Inflammatory macrophage (primary cell): Measurements from ENCODE around the gene TSC22D3.
"Not testable (repeated sequence)": the region's sequence is repeated elsewhere in the genome, so short reads cannot be mapped to it uniquely, and the experiment has no call there.

Experiments used
- DNase-seq, 2 donors: peaks; one replicate each; pipeline ENCODE4 v3.0.0-alpha.2; 2020 to 2022
- total RNA-seq, 18 experiments: gene quantifications; one replicate each; lab custom pipeline; 2026; ENCODE audit warnings: mixed read lengths in 6 of 18, inconsistent platforms in 2 of 18; lab: John Stamatoyannopoulos, UW

Gene TSC22D3
- 3.2 to 22.6 (median 11.7) reads per million in 18 experiments for total RNA-seq

- peak; percentile 25 to 33 for DNase-seq
These were observed at the start of gene TSC22D3 for GRCh38 chrX:107775734-107776511. TSS of gene TSC22D3 (minus strand) at chrX:107775787. CDS start at chrX:107775419, 368 bp downstream.

- DNase-seq = peak; percentile 13 to 32
These were observed 47.9 kb upstream of the TSC22D3 start for GRCh38 chrX:107823456-107823855.

- DNase-seq = no peak
These were observed 47.5 kb upstream of the TSC22D3 start for GRCh38 chrX:107823042-107823441.

- no peak for DNase-seq
These were observed 43.4 kb upstream of the TSC22D3 start for GRCh38 chrX:107818900-107819521.

- DNase-seq = not testable (repeated sequence)
These were observed 34.5 kb upstream of the TSC22D3 start for GRCh38 chrX:107810053-107810452.

- no peak for DNase-seq
These were observed 29.6 kb upstream of the TSC22D3 start for GRCh38 chrX:107805179-107805578.

GRCh38 chrX:107804427-107804826 lies 28.8 kb upstream of the TSC22D3 start:
- DNase-seq = peak in 1 of 2 donors; percentile 20

- DNase-seq = no peak
These were observed 12.2 kb upstream of the TSC22D3 start for GRCh38 chrX:107787827-107788226.

- no peak for DNase-seq
These were observed 4.9 kb upstream of the TSC22D3 start for GRCh38 chrX:107780525-107780924.

- no peak for DNase-seq
These were observed 1.9 kb upstream of the TSC22D3 start, which contains the start of gene NCBP2L for GRCh38 chrX:107777536-107777832. TSS of gene NCBP2L (plus strand) at chrX:107777733. CDS start at chrX:107794221, 16,488 bp downstream.

GRCh38 chrX:107776649-107777535 lies 1.3 kb upstream of the TSC22D3 start:
- peak; percentile 83 to 87 for DNase-seq

- DNase-seq = peak in 1 of 2 donors; percentile 1
These were observed 420 bp downstream of the TSC22D3 start for GRCh38 chrX:107775000-107775733.

GRCh38 chrX:107773906-107774435 lies 1.6 kb downstream of the TSC22D3 start:
- no peak for DNase-seq

GRCh38 chrX:107773206-107773605 lies 2.4 kb downstream of the TSC22D3 start:
- no peak for DNase-seq

- no peak for DNase-seq
These were observed 5.8 kb downstream of the TSC22D3 start for GRCh38 chrX:107769581-107770317.

GRCh38 chrX:107768051-107768450 lies 7.5 kb downstream of the TSC22D3 start:
- DNase-seq = no peak

- no peak for DNase-seq
These were observed 9.0 kb downstream of the TSC22D3 start for GRCh38 chrX:107766470-107767150.

- no peak for DNase-seq
These were observed 10.6 kb downstream of the TSC22D3 start for GRCh38 chrX:107764845-107765608.

- no peak for DNase-seq
These were observed 11.9 kb downstream of the TSC22D3 start for GRCh38 chrX:107763647-107764046.
